Measurements from ENCODE around the gene CISD2.
"Not testable (repeated sequence)": the region's sequence is repeated elsewhere in the genome, so short reads cannot be mapped to it uniquely, and the experiment has no call there.

CISD2 gene

DNA sequence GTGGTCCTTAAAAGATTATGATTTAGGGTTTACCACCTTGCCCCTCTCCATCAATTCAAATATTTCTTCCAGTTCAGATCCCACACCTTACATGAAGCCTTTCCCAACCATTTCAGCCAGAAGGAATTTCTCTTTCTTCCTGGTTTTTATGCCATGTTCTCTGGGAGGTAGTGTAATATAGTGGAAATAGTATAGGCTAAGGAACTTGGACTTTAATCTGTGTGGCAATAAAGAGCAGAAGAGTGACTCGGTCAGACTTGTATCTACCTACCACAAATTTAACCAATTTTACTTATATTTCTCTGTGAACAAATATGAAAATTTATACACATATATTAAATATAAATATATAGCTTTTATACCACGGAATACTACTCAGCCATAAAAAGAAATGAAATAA, 18.4 kb upstream of the CISD2 start:
- DNase-seq: no peak

DNA sequence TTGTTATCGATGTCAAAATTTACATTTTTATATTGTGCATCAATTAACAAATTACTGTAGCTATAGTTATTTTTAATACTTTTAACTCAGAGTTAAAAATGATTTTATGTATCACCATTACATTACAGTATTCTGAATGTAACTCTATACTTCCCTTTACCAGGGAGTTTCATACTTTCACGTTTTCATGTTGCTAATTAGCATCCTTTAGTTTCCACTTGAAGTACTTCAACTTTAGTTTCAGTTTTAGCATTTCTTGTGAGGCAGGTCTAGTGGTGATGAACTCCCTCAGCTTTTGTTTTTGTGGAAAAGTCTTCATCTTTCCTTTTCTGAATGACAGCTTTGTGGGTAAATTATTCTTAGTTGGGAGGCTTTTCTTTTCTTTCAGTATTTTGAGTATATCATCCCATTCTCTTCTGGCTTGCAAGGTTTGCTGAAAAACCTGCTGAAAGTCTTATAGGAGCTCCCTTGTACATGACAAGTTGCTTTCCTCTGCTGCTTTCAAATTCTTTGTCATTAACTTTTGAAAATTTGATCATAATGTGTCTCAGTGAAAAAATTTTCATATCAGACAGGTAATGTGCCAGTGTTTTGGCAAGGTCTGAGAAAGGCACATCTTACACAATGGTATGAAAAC, 9.8 kb upstream of the CISD2 start:
- DNase-seq: no peak

DNA sequence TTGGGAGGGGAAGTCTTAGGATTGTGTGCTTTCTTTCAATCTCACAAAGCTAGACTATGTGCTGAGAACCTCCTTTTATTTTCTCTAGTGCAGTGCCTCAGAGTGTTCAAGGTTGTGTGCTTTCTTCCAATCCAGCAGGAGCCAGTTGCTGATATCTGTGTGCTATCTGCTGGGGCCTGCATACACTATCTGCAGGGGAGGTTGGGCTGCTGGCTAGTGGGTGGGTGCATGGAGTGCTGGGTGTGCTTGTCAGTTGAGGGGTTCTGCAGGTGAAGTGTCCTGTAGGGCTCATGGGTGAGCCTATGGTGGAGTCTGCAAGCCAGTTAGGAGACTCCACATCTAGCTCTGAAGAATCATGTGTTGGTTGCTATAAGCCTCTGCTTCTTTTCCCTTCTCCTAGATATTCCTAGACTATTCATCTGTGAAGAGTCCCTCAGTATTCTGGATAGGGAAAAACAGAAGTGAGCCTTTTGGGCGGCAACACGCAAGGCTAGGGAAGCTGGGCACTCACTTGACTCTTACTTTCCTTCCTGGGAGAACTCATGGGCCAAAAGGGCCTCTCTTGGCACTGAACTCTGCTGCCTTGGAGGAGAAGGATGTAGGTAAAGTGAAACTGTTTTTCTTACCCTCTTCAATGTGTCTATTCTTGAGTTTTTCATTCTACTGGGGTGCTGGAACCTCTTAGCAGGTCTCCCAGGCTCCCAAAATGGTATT, 8.0 kb upstream of the CISD2 start:
- DNase-seq: no peak

DNA sequence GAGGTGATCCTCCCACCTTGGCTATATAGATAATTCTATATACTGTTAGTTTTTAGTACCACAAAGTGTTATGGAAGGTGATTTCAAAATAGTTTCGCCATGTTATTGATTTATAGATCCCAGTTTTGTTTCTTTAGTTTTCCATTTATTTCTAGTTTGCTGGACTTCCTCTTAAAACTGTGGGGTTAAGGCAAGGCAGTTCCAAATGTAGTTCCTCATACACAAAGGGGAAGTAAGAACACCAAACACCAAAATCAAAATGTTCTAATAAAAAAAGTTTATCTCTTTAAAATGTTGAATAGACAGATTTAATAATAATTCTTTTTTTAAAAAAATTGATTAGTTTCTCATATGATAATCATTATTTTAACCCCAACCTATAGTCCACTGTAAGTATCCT, 6.8 kb upstream of the CISD2 start:
- DNase-seq: no peak

DNA sequence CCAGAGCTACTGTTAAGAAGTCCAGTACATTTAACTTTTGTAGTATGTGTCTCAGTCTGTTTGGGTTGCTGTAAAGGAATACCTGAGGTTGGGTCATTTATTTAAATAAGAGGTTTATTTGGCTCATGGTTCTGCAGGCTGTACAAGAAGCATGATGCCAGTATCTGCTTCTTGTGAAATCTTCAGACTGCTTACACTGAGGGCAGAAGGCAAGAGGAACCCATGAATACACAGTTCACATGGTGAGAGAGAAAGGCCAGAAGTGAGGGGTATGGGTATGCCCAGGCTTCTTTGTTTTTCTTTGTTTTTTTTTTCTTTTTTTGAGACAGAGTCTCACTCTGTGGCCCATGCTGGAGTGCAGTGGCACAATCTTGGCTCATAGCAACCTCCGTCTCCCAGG, 6.0 kb upstream of the CISD2 start:
- no peak for DNase-seq

DNA sequence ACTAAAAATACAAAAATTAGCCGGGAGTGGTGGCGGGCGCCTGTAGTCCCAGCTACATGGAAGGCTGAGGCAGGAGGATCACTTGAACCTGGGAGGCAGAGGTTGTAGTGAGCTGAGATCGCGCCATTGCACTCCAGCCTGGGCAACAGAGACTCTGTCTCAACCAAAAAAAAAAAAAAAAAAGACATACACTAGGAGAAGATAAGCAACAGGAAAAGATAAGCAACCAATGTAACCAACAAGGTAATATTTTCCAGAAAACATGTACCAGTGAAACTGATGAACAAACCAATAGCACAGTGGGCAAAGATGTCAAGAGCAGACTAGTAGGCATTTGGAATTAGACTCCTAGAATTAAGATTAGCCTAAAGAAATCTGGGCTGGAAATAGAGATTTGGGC, 3.5 kb upstream of the CISD2 start:
- DNase-seq: not testable (repeated sequence)

DNA sequence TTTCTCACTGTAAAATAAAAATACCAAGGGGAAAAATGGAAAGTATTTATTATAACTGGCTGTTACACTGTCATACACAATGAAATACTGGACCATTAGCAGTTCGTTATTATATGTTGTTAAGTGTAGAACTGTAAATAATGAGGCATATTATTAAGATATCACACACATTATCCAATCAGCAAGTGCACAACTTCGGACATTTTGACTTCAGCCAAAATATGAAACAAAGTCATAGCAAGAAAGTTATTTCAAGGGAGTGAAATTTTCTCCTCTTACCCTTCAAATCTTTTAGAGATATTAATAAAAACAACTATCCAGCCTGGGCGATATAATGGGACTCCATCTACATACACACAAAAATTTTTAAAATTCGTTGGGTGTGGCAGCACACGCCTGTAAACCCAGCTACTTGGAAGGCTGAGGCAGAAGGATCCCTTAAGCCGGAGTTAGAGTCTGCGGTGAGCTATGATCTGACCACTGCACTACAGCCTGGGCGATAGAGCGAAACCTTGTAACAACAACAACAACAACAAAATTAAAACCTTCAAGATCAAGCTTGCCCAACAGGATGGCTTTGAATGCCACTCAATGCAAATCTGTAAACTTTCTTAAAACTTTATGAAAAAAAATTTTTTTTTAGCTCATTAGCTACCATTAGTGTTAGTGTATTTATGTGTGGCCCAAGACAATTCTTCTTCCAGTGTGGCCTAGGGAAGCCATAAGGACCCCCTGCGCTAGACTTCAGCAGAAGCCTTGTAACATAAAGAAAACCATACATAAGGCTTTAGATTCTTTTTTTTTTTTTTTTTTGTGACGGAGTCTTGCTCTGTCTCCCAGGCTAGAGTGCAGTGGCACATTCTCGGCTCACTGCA, 1.3 kb upstream of the CISD2 start:
- no peak for DNase-seq

DNA sequence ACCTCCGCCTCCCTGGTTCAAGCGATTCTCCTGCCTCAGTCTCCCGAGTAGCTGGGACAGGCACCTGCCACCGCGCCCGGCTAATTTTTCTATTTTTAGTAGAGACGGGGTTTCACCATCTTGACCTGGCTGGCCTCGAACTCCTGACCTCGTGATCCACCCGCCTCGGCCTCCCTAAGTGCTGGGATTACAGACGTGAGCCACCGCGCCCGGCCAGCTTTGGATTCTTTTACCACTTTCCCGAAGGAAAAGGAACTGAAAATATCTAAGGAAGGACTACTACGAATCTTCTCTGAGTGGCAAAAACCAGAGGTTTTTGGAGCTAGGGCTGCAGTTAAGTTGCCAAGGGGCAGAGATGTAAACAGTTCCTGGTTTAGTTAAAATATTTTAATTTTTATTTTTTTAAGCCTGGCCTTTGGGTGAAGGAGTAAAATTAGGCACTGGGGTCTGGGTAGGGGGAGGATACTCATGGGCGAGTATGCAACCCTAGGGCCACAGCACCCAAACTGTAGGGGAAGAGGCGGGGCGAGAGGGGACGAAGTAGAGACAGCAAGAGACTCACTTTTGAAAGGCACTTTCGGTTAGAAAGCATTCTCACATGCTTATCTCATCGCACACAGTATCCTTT, 525 bp upstream of the CISD2 start:
- no peak for DNase-seq

DNA sequence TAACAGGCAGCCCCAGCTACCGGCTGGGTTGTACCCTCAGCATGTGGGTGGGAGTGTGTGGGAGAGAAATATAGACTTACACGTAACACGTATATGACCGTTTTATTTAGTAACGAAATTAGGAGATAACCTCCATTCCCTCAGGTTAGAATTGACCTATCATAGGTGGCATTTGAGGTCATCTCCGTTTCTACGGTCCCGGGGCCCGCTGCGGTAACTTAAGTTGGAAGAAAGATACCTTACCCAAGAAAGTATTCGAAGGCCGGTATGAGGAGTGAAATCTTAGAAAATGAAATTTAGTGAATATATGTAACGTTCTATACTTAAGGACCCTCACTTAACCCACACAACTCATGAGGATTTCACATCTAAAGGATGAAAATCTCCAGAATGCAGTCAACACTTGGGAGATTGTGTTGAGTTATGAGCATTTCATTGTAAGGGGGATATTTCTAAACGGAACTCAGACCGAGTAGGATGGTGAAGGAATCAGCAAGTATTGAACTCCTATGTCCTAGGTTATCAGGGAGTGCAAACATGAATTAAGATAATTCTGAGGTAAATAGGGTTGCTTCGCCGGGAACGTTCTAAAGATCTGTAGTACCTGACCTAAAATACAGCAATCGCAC, 891 bp downstream of the CISD2 start:
- no peak for DNase-seq

DNA sequence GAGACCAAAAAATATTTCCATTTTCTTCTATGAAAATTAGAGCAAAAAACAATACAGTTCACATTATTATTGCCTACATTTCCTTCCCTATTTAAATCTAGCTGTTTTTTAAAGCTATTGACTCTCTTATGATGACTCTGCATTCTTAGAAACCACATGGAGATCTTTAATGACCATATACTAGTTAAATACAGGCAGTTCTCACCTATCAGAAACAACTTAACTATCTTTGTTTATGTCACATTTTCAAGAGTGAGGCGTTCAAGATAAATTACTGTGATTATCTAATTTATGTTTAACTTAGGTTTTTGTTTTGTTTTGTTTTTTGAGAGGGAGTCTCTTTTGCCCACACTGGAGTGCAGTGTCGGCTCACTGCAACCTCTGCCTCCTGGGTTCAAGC, 3.0 kb downstream of the CISD2 start:
- no peak for DNase-seq

DNA sequence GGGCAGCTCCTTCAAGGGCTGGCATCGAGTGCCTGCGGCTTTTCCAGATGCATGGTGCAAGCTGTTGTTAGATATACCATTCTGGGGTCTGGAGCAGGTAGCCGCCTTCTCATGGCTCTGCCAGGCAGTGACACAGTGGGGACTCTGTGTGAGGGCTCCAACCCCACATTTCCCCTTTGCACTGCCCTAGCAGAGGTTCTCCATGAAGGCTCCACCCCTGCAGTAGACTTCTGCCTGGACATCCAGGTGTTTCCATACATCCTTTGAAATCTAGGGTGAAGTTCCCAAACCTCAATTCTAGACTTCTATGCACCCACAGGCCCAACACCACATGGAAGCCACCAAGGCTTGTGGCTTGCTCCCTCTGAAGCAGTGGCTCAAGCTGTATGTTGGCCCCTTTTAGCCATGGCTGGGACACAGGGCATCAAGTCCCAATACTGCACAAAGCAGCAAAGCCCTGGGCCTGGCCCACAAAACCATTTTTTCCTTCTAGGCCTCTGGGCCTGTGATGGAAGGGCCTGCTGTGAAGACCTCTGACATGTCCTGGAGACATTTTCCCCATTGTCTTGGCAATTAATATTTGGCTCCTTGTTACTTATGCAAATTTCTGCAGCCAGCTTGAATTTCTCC, 8.8 kb downstream of the CISD2 start:
- DNase-seq: not testable (repeated sequence)

DNA sequence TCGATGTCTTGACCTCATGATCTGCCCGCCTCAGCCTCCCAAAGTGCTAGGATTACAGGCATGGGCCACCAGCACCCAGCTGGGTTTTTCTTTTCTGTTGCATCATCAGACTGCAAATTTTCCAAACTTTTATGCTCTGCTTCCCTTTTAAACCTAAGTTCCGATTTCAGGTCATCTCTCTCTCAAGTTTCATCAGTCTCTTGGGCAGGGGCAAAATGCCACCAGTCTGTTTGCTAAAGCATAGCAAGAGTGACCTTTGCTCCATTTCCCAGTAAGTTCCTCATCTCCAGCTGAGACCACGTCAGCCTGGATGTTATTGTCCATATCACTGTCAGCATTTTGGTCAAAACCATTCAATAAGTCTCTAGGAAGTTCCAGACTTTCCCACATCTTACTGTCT, 9.6 kb downstream of the CISD2 start:
- DNase-seq: not testable (repeated sequence)

DNA sequence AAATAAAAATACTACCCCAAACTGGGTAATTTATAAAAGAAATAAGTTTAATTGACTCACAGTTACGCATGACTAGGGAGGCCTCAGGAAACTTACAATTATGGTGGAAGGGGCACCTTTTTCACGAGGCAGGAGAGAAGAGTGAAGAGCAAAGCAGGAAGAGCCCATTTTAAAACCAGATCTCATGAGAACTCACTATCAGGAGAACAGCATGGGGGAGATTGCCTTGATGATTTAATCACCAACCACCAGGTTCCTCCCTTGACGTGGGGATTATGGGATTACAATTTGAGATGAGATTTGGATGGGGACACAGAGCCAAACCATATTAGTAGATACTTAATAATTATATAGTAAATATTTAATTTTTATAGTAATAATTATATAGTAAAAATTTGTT, 10.1 kb downstream of the CISD2 start:
- no peak for DNase-seq

DNA sequence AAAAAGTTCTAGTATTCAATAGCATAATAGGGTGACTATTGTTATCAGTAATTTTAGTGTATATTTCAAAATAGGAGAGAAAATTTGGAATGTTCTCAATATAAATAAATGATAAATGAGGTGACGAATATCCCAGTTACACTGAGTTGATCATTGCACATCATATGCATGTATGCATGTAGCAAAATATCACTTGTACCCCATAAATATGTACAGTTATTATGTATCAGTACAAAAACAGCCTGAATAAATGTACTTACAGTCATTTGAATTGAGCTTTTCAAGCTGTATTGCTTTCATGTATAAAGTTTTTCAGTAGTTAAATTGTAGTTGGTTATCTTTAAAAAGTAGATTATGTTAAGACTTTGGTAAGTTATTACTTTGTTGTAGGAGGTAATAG, 12.6 kb downstream of the CISD2 start:
- DNase-seq: no peak

DNA sequence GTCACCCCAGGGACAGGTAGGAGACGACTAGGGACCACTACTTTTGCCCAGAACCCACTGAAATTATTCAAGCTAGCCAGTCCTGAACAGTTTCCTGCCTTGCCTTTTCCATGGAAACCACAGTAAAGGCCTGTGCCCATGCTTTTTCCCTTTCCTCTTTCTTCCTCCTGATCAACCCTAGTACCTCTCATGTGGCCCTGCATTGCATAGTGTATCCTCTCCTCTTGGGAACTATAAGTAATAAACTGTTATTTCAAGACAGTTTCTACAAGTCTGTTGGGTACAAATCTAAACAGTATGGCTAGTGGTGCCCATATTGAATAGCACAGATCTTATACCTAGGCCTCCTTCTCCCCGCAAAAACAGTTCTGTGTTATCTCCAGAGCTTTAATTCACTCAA, 14.5 kb downstream of the CISD2 start:
- no peak for DNase-seq

DNA sequence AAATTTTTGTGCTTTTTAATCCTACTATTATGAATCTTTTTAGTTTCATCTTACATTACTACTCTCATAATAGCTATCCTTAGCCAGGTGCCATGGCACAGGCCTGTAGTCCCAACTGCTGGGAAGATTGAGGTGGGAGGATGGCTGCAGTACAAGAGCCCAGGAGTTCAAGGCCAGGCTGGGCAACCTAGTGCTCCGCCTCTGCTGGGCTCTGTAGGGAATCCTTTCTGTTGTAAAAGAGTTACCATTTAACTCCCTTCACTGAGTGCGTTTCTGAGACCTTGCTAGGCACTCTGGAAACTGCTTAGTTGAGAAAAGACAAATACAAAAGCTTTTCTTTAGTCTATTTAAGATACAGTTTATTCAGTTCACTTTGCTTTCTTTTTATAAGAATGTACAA, 19.8 kb downstream of the CISD2 start:
- not testable (repeated sequence) for DNase-seq

DNA sequence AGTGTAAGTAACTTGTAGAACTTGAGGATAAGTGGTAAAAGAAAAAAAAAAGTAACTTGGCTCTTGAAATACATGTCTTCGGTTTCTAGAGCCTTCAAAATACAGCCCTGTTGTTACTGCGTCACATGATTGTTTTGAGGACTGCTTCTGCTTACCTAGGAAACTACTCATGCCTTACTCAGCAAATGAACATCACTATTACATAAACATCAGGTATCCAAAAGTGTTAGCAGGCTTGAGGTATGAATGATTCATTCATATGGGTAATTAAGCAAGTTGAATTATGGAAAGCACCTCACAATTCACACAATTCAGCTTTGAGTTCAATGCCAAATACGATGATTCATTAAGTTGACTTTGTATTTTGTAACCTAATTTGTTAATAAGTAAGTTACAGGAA, 21.1 kb downstream of the CISD2 start:
- DNase-seq: not testable (repeated sequence)

DNA sequence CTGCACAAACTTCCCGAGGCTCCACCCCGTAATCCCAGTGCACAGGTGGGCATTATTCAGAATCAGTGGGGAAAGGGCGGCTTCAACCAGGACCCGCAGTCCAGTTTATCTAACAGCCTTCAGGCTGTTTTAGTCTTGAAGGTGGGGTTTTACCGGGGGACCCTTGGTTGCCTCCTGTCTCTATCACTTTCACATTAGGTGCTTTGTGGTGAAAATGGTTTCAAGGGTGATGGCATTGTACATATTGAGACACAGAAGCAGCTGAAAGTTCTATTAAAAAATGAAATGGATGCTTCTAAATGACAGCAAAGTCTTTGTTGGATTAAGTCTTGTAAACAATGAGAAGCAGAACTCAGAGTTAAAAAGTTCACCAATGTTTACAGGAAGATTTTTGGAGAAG, 27.8 kb downstream of the CISD2 start:
- DNase-seq: not testable (repeated sequence)

DNA sequence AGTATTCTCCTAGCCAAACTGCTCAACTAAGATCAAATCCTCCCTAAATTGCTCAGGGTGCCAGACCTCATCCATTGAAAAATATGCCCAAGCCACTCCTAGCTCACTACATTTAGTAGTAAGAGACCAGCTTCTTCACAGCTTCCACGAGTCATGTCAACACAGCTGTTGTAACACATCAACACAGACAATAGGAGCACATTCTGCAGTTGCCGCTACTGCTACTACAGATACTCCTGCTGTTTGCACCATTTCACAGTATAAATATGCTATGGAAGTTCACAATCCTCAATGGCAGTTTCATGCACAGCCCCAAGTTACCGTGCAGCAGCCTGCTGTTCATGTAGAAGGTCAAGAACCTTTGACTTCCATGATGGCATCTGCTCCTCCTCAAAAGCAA, 28.8 kb downstream of the CISD2 start:
- DNase-seq: not testable (repeated sequence)

DNA sequence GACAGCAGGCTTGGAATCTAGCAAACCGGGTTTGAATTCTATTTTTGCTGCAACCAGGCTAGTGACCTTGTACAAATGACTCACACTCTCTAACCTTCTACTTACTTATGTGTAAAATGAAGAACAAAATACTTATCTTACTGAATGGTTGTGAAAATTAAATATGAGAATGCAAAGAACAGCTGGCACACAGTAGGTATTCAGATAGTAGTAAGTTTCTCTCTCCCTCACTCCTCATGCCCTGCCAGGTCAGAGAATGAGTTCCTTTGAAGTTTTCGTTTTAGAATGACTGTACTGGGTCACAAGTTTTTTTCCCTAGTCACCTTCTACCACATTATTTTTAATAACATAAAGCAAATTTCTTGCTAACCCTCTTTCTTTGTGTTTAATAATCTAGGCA, 33.0 kb downstream of the CISD2 start:
- DNase-seq: no peak

DNA sequence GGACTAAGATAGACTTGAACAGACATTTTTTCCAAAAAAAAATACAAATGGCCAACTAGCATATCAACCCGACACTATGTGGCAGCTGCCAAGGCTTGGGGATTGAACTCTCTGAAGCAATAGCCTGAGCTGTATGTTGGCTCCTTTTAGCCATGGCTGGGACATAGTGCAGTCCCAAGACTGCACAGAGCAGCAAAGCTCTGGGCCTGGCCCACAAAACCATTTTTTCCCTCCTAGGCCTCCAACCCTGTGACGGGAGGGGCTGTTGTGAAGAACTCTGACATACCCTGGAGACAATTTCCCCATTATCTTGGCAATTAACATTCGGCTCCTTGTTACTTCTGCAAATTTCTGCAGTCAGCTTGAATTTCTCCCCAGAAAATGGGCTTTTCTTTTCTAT, 50.1 kb downstream of the CISD2 start:
- no peak for DNase-seq

DNA sequence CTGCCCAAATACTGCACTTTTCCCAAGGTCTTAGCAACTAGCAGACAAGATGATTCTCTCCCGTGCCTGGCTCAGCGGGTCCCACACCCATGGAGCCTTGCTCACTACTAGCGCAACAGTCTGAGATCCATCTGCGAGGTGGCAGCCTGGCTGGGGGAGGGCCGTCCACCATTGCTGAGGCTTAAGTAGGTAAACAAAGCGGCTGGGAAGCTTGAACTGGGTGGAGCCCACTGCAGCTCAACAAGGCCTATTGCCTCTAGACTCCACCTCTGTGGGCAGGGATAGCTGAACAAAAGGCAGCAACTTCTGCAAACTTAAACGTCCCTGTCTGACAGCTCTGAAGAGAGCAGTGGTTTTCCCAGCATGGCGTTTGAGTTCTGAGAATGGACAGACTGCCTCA, 50.9 kb downstream of the CISD2 start:
- not testable (repeated sequence) for DNase-seq

DNA sequence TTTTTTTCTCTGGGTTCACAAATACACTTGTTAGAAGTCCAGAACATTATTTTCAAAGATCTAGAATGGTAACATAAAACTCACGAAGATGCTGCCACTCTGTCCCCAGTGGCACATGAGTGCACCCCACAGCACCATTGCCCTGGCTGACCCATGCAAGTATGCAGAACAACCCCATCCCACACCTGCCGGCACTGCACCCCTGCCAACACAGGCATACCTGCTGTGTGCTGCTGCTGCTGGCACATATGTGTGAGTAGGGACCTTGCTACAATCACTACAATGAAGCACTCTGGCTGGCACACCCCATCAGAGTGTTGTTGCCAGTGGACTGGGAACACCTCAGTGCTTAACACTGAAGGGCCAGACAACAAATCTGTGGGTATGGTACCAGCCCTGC, 66.9 kb downstream of the CISD2 start:
- DNase-seq: no peak

Data from NCI-H1694 (cell line).